Endodermal cell (in vitro differentiated cells): ENCODE results near the gene TXNDC12. TPM values are rescaled to one million over a fixed set of nuclear protein-coding genes. Genes with fewer than 3 reads are reported as not detected.
A peak's percentile ranks its signal among the peaks of the same experiment; 100 is the strongest.

Source experiments
- DNase-seq: peaks from one replicate; pipeline ENCODE4 v3.0.0-alpha.2; 2017
- H3K27ac ChIP-seq: 2 replicates; pipeline ENCODE4 v1.5.1; 2013; ENCODE audit warnings: mild to moderate bottlenecking, low read depth, low read length, moderate library complexity
- H3K27me3 ChIP-seq: 2 replicates; pipeline ENCODE4 v1.6.1; 2013; ENCODE audit warnings: mild to moderate bottlenecking, low read length, moderate library complexity; ENCODE audit not compliant: insufficient read depth, control insufficient read depth, poor library complexity, severe bottlenecking
- H3K36me3 ChIP-seq: 2 replicates; pipeline ENCODE4 v1.7.0; 2013; ENCODE audit warnings: mild to moderate bottlenecking, low read length, moderate library complexity; ENCODE audit not compliant: control insufficient read depth, insufficient read depth
- H3K4me1 ChIP-seq: one replicate; pipeline ENCODE4 v1.7.0; 2013; ENCODE audit warnings: low read length; ENCODE audit not compliant: control insufficient read depth, insufficient read depth
- H3K4me3 ChIP-seq: 2 replicates; pipeline ENCODE4 v1.5.1; 2013; ENCODE audit warnings: mild to moderate bottlenecking, low read length, moderate library complexity
- H3K9ac ChIP-seq: 2 replicates; pipeline ENCODE4 v1.6.1; 2013; ENCODE audit warnings: mild to moderate bottlenecking, low read length, moderate library complexity; ENCODE audit not compliant: poor library complexity, severe bottlenecking; ENCODE audit errors: extremely low read depth
- H3K9me3 ChIP-seq: 2 replicates; pipeline ENCODE4 v1.6.1; 2013; ENCODE audit warnings: mild to moderate bottlenecking, low read length, moderate library complexity; ENCODE audit not compliant: control insufficient read depth
- H3K27ac Mint-ChIP-seq: 2 replicates; pipeline ENCODE4 v1.8.0; 2020; ENCODE audit warnings: mixed read lengths
- H3K27me3 Mint-ChIP-seq: 2 replicates; pipeline ENCODE4 v1.8.0; 2021; ENCODE audit warnings: mild to moderate bottlenecking, mixed read lengths; ENCODE audit not compliant: insufficient read depth
- H3K36me3 Mint-ChIP-seq: 2 replicates; pipeline ENCODE4 v1.8.0; 2020; ENCODE audit warnings: low read depth, mixed read lengths
- H3K4me1 Mint-ChIP-seq: 2 replicates; pipeline ENCODE4 v1.8.0; 2020; ENCODE audit warnings: mixed read lengths
- H3K4me3 Mint-ChIP-seq: 2 replicates; pipeline ENCODE4 v1.8.0; 2020; ENCODE audit warnings: mild to moderate bottlenecking, moderate library complexity, mixed read lengths
- H3K9me3 Mint-ChIP-seq: 2 replicates; pipeline ENCODE4 v1.8.0; 2020; ENCODE audit warnings: mild to moderate bottlenecking, mixed read lengths
- CTCF ChIP-seq: fragments of 200-600 bp; sonication (generic); conservative IDR thresholded peaks from 2 replicates; pipeline ENCODE4 v1.5.0; 2021; ENCODE audit warnings: antibody characterized with exemption, mild to moderate bottlenecking
- WGBS, 2 experiments: methylation state at CpG; one replicate each; pipeline versions ENCODE4 v1.1.5 to v1.1.7; 2013; ENCODE audit warnings: missing lambda C conversion rate in 2 of 2, mixed read lengths in 1 of 2; ENCODE audit not compliant: insufficient coverage in 1 of 2, insufficient read length in 1 of 2; 5-methylcytosine and 5-hydroxymethylcytosine counted together
- total RNA-seq, 2 donors: library from RNA; stranded (reverse); fragmentation: NEBNext Ultra II Directional in 1 of 2; extraction: Animal tissue kit (Norgen Biotek cat#: 25700) in 1 of 2; gene quantifications; 2 replicates in 1 of 2; 3 replicates in 1 of 2; pipeline ENCODE4 v1.2.1, GENCODE V29; 2021

TXNDC12 gene
- total RNA-seq, 2 donors from 2014 or later: 77.2 to 99.6 TPM

GRCh38 chr1:52026278-52026677, 28.7 kb downstream of the TXNDC12 start:
- no peaks in the 10 kb centered on the region for H3K27me3 Mint-ChIP-seq
- DNase-seq: no peak
- peaks cover 53% of the 10 kb centered on the region for H3K36me3 Mint-ChIP-seq
- no peaks in the 10 kb centered on the region for H3K27me3 ChIP-seq
- H3K4me1 ChIP-seq: no peaks in the 10 kb centered on the region
- H3K9ac ChIP-seq: no peak overlapping the region
- H3K4me3 Mint-ChIP-seq: no peak overlapping the region
- H3K27ac Mint-ChIP-seq: no peak overlapping the region
- peaks cover 33% of the 10 kb centered on the region for H3K36me3 ChIP-seq
- WGBS, 2 experiments: 93 to 99% methylated on average over 2 of the region's 2 CpGs
- H3K27ac ChIP-seq: no peak overlapping the region
- H3K4me1 Mint-ChIP-seq: peaks cover 14% of the 10 kb centered on the region
- H3K9me3 ChIP-seq: no peaks in the 10 kb centered on the region
- no peaks in the 10 kb centered on the region for H3K9me3 Mint-ChIP-seq
- H3K4me3 ChIP-seq: no peak overlapping the region
- no peak for TF ChIP-seq CTCF

GRCh38 chr1:52022133-52022532, 32.9 kb downstream of the TXNDC12 start:
- no peaks in the 10 kb centered on the region for H3K9me3 Mint-ChIP-seq
- H3K9me3 ChIP-seq: no peaks in the 10 kb centered on the region
- no peaks in the 10 kb centered on the region for H3K27me3 ChIP-seq
- no peaks in the 10 kb centered on the region for H3K4me1 ChIP-seq
- H3K27me3 Mint-ChIP-seq: no peaks in the 10 kb centered on the region
- peaks cover 52% of the 10 kb centered on the region for H3K36me3 Mint-ChIP-seq
- no peak for DNase-seq
- 82 to 92% methylated on average over 2 of the region's 2 CpGs for WGBS, 2 experiments
- no peak overlapping the region for H3K4me3 Mint-ChIP-seq
- TF ChIP-seq CTCF: no peak
- peaks cover 43% of the 10 kb centered on the region for H3K36me3 ChIP-seq
- H3K9ac ChIP-seq: no peak overlapping the region
- H3K27ac Mint-ChIP-seq: no peak overlapping the region
- no peak overlapping the region for H3K27ac ChIP-seq
- no peak overlapping the region for H3K4me3 ChIP-seq
- peaks cover 26% of the 10 kb centered on the region for H3K4me1 Mint-ChIP-seq

GRCh38 chr1:52008071-52008809, 46.8 kb downstream of the TXNDC12 start:
- Mint-ChIP-seq H3K36me3 (no peaks in the 10 kb centered on the region), H3K4me3 (no peak overlapping the region), H3K9me3 (no peaks in the 10 kb centered on the region), H3K27me3 (no peaks in the 10 kb centered on the region), H3K27ac (peak overlapping the region; percentile 93), H3K4me1 (peaks cover 32% of the 10 kb centered on the region)
- Histone ChIP-seq H3K27ac (no peak overlapping the region), H3K4me3 (no peak overlapping the region), H3K27me3 (no peaks in the 10 kb centered on the region), H3K9me3 (no peaks in the 10 kb centered on the region), H3K36me3 (no peaks in the 10 kb centered on the region), H3K9ac (no peak overlapping the region), H3K4me1 (peaks cover 18% of the 10 kb centered on the region)
- WGBS, 2 experiments: 93 to 97% methylated on average over 3 to 6 of the region's 7 CpGs
- no peak for DNase-seq
- no peak for TF ChIP-seq CTCF
